HG03060 (cell line): ENCODE data around the gene KHDRBS1.
"Not testable (repeated sequence)": the region's sequence is repeated elsewhere in the genome, so short reads cannot be mapped to it uniquely, and the experiment has no call there.

Experiments
- ATAC-seq: cut with Tn5 transposase; IDR thresholded peaks from one replicate; pipeline ENCODE4 v1.9.1; 2021; ENCODE audit warnings: low read depth, moderate number of reproducible peaks; ENCODE audit not compliant: unreplicated experiment

KHDRBS1 gene

DNA sequence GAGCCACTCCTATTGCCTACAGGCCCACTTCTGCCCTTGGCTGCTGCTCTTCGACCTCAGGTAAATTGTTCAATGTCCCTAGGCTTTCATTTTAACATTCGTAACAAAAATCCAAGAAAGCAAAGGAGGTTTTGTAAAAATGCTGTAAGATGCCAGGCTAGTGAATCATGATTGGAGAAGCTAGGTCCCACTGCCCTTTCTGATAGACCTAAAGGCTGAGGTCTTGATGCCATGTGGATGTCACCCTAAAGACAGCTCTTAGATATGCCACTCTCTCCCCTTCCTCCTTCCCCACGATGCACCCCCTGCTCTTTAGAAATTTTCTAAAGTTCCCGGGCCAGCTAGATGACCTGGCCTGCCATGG, 49.2 kb downstream of the KHDRBS1 start:
- ATAC-seq = no peak

DNA sequence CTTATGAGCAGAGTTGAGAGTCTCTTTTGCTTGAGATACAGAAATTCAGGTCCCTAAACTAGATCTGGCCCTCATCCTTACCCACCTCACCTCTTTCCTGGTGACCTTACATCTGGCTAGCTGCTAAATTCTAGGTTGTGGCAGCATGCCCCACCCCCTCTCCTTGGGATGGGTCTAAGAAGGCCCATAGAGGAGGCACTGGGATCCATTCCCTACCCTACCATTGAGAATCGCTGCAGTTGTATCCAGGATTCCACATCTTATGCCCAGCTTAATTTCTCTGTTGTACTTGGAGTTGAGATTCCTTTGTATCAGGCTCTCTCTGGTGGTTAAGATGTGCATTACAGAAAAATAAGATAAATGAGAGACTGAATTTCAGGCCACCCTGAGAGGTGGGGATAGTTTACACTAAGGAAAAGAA, 49.6 kb downstream of the KHDRBS1 start:
- no peak for ATAC-seq

DNA sequence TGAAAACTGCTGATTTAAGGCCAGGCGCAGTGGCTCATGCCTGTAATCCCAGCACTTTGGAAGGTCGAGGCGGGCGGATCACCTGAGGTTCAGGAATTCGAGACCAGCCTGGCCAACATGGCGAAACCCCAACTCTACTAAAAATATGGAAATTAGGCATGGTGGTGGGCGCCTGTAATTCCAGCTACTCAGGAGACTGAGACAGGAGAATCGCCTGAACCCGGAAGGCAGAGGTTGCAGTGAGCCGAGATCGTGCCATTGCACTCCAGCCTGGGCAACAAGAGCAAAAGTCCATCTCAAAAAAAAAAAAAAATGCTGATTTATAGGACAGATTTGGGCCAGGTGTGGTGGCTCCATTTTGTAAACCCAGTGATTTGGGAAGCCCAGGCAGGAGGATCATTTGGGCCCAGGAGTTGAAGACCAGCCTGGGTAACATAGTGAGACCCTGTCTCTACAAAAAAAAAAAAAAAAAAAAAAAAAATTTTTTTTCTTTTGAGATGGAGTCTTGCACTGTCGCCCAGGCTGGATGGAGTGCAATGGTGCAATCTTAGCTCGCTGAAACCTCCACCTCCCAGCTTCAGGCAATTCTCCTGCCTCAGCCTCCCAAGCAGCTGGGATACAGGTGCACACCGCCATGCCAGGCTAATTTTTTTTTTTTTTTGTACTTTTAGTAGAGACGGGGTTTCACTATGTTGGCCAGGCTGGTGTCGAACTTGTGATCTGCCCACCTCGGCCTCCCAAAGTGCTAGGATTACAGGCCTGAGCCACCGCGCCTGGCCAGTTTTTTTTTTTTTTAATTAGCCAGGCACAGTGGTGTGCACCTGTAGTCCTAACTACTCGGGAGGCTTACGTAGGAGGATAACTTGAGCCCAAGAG, 52.2 kb downstream of the KHDRBS1 start:
- not testable (repeated sequence) for ATAC-seq

DNA sequence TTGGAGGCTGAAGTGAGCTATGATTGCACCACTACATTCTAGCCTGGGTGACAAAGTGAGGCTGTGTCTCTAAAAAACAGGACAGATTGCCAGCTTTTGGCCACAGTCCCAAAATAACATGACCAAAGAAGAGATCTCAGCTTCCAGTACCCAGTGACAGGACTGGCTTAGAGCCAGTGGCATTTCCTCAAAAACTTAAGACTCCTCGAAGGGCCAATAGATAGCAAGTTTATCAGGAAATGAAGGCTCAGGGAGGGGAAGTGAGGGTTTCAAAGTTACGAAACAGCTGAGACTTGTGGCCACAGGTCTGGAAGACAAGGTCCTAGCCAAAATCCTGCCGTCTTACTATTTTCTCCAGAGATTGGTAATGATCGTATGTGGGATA, 52.8 kb downstream of the KHDRBS1 start:
- ATAC-seq = no peak

DNA sequence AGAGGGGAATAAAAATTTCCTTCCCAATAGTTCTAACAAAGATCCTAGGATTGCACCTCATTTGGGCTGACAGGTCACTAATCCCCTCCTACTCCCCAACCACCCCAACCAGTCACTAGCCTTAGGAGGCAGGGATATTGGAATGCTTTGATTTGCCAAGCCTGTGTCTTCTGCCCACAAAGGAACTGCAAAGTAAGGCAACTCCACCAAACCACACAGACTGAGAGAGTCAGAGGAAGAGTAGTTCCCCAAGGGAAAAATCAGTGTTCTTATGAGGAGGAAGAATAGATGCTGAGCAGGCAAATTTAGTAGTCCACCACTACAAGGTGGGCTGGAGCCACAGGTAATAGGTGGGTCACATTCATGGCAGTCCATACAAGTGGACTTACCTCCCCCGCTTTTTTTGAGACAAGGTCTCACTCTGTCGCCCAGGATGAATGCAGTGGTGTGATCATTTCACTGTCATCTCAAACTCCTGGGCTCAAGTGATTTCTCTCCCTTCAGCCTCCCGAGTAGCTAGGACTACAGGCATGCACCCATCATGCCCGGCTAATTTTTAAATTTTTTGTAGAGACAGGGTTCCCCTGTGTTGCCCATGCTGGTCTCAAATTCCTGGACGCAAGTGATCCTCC, 55.4 kb downstream of the KHDRBS1 start:
- no peak for ATAC-seq

DNA sequence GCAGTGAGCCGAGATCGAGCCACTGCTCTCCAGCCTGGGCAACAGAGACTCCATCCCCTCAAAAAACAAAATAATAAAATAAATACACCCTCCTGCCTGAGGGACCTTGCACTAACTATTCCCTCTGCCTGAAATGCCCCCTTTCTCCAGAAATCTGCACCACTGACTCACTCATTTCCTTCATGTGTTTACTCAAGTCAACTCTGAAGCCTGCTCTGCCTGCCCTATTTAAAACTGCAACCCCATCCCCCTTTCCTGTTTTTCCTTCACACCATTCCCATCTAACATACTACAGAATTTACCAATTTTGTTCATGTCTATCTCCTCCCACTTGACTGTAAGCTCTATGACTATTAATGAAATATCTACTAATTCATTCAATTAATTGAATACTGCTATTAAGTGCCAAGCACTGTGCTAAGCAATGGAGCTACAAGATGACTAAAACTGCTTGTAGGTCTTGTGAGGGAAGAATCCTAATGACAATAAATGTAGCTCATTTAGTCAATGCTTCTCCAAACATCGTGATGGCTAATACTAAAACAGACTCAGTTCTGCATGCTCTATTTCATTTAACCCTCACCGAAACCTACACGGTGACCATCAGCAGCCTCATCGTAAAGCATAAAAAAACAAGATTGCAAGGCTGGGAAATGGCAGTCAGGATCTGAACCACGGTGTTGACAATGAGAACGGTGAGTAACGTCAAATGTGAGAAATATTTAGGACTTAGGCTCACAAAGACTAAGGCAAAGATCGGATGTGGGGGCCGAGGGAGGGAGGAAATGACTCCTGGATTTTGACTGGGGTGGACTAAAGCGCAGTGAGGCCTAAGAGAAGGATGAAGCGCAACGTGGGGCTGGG, 58.3 kb downstream of the KHDRBS1 start:
- ATAC-seq = no peak

DNA sequence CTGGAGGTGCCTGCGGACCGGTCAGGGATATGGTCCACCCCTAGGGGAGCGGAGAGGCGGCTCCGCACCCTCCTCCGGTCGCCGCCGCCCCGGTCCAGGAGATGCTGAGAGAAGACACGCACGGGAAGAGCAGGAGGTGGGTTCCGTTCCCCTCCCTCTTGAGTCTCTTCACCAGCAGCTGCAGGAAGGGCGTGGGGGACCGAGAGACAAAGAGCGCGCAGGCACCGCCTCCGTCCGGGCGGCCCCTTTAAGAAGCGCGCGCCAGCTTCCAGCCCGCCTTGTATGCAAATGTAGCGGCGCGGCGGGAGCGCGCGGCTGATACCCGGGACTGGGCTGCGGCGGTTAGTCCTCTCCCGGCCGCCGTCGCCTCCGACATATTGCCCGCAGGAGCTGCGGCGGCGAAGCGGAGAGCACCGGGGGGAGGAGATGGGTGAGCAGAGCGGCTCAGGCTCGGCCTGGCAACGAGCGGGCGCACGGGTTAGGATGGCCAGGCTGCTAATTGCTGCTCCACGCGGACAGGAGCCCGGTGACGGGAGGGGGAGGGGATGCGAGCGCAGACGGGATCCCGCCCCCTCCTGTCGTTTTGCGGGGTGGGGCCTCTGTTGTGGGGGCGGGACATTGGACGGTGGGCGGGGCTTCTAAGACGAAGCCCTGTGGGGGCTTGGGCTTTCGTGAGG, 59.1 kb downstream of the KHDRBS1 start, which contains the start of gene TMEM39B:
Gene TMEM39B (plus strand): TSS at position 318 of the 677 bp plus-strand sequence. CDS start 109 bp downstream, at position 427.
- peak; percentile 74 for ATAC-seq

DNA sequence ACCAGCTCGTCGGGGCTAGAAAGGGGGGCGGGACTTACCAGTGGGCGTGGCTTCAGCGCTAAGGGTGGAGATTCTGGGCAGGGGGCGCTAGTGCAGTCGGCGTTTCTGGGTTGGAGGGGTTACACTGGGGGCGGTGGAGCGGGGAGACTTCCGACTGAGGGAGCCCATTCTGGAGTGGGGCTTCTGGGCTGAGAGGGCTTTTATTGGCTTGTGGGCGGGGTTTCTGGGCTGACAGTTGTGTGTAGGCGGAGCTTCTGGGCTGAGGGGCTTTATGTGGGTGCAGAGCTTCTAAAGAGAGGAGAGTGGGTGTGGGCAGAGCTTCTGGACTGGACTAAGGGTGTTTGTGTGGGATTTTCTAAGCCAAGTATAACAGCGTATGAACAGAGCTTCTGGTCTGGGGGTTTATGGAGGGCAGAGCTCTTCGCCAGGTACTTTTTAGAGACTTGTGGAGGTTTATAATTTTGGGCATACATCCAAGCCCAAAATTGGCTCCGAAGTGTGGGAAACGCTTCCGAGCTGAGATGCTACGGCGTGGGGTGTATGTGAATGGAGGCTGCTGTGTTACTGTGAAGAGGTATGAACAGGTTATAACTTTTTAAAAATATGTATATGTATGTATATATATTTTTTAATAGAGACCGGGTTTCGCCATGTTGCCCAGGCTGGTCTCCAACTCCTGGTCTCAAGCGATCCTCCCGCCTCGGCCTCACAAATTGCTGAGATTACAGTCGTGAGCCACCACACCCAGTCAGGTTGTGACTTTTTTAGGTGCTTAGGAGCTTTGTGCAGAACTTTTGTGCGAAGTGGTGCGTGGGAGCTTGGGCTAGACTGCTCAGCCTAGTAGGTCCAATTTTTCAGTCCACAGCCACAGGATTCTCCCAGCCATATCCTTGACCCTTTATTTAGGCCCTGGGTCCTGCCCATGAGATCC, 59.9 kb downstream of the KHDRBS1 start:
- no peak for ATAC-seq

DNA sequence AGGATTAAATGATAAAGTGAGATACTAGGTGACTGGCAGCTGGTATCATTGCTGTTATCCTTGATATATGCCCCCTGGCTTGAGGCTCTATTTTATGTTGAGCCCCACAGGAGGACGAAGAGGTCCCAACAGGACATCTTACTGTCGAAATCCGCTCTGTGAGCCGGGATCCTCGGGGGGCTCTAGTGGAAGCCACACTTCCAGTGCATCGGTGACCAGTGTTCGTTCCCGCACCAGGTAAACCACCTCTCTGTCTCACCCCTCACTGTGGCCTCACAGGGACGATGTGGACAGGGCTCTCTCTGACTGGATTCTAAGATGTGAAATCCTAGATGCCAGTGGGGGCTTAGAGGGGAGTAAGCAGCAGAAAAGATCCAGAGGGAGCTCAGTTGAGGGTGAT, 61.2 kb downstream of the KHDRBS1 start:
- ATAC-seq = no peak

DNA sequence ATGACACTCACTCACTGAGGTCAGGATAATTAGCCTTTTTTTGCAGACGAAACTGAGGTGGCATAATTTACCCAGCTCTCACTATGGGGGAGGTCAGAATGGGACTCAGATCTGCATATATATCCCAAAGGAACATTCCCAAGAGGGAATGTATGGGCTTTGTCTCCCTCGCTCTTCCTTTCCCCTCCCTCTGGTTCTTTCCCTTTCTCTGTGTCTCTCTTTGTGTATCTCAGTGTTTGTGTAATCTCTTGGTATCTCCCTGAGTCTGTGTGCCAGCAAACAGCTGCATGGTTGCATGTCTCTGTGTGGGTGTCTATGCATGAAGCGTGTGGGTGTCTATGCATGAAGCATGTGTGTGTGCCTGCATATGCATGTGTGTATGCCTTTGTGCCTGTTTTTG, 63.8 kb downstream of the KHDRBS1 start:
- no peak for ATAC-seq

DNA sequence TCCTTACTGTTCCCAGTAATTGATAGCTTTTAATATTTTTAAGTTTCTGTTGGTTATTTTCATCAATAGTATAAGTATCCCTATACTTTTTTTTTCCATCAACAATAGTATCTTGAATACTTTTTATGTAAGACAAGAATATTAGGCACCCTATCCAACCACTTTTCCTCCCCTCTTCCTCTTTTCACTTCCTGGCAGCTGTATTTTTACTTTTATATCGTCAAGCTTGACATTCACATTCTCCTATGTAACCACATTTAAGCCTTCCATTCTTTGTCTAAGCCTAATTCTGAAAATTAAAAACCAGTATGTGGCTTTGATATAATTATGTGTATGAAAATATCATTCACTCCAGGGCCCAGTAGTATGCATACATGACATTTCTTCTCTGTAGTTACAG, 68.4 kb downstream of the KHDRBS1 start:
- ATAC-seq = no peak

DNA sequence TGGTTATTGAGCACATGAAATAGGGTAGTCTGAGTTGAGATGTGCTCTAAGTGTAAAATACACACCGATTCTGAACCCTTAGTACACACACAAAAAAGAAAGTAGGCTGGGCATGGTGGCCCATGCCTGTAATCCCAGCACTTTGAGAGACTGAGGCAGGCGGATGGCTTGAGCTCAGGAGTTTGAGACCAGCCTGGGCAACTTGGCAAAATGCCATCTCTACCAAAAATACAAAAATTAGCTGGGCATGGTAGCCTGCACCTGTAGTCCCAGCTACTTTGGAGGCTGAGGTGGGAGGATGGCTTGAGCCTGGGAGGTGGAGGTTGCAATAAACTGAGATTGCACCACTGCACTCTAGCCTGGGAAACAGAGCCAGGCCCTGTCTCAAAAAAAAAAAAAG, 72.7 kb downstream of the KHDRBS1 start:
- not testable (repeated sequence) for ATAC-seq

DNA sequence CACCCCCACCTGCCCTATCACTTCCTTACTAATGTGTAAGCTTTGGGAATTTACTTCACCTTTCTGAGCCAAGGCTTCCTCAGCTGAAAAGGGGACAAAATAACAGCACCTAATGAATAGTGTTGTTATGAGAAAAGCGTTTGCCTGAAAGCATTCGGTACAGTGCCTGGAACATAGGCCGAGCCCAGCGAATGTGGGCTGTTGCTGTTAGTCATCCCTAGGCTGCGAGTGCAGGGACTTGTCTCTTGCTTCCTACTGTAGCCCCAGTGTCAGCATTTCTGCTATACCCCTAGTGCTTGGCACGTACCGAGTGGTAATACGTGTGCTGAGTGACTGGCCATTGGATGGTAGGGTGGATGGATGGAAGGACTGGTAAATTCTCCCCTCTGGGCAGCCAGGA, 77.5 kb downstream of the KHDRBS1 start:
- no peak for ATAC-seq

DNA sequence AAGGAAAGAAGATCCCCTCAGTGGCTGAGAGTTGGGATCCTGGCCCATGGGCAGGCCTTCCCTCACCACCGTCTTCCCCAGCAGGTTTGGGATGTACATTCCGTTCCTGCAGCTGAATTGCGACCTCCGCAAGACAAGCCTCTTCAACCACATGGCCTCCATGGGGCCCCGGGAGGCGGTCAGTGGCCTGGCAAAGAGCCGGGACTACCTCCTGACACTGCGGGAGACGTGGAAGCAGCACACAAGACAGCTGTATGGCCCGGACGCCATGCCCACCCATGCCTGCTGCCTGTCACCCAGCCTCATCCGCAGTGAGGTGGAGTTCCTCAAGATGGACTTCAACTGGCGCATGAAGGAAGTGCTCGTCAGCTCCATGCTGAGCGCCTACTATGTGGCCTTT, 77.9 kb downstream of the KHDRBS1 start:
- ATAC-seq = no peak
